Stimulated activated CD8-positive, alpha-beta memory T cell treated with anti-CD3 and anti-CD28 coated beads, Interleukin-15, amount 100 ng/mL, for 24 hours (primary cell): Measurements from ENCODE around the gene BNC2.
"Not testable (repeated sequence)": the region's sequence is repeated elsewhere in the genome, so short reads cannot be mapped to it uniquely, and the experiment has no call there.

ENCODE experiments used
- DNase-seq: peaks from one replicate; pipeline ENCODE4 v3.0.0-alpha.2; 2020; ENCODE audit warnings: low read depth

Gene BNC2

DNA sequence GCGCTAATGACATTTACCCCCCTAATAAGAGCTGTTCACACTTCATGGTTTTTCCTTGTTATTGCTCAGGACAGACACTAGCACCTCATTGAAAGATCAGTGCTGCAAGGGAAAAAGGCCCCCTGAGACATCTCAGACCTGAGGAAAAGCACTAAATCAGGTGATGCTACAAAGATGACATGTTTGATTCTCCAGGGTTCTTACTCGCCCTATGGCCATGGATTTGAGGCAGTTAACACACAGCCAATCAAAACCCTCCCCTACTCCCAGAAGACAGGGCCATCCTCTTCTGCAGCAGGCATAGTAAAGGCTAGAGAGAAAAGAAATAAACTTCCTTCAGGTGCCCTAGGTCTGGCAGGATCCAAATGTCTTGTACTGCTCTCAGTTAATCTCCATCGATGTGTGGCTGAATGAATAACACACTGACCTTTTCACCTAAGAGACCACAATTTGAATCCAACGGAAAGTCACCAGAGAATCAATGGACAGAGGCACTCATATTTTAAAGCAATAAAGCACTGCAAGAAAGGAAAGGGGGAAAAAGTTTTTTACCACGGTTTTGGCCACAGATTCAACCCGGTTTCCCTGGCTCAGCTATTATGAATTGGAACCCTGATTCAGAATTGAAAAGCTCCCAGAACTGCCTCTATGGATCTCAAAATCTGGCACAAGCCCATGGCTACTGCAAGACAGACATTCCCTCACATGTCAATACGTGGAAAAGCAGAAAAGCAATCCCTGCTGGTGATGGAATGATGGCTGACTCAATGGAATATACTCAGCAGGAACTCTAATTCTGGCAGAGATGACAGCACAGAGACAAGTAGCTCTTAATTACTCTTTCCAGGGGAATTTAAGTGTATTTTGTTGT lies 329.5 kb downstream of the BNC2 start:
- no peak for DNase-seq

DNA sequence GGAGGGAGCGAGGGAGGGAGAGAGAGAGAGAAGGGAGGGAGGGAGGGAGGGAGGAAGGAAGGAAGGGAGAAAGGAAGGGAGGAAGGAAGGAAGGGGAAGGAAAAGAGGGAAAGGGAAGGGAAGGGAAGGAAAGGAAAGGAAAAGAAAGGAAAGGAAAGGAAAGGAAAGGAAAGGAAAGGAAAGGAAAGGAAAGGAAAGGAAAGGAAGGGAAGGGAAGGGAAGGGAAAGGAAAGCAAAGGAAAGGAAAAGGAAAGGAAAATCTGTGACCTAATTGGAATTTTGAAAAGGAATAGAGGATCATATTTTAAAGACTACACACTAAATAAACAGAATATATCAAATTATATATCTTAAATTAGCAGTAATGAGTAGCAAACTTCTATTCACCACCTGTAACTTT lies 330.8 kb downstream of the BNC2 start:
- DNase-seq: not testable (repeated sequence)

GRCh38 chr9:16535555-16535954 lies 334.9 kb downstream of the BNC2 start:
- DNase-seq: no peak

- no peak for DNase-seq
These were observed 337.6 kb downstream of the BNC2 start for GRCh38 chr9:16532681-16533450.

DNA sequence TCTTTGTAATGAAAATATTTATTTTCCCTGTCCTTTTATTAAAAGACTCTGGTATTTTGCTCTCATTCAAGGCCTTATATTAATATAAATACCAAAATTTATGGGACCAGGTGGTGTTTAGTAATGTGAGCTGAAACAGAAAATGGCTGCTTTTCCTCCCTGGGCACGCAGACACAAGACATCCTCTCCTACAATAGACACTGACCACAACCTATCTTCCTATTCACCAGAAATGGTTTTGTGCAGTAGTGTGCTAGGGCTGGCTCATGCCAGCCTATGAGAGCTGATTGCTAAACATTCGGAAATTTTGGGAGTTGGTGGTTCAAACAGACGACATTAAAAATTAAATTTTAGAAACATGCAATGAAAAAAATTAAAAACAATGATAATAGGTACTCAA lies 338.2 kb downstream of the BNC2 start:
- no peak for DNase-seq

DNA sequence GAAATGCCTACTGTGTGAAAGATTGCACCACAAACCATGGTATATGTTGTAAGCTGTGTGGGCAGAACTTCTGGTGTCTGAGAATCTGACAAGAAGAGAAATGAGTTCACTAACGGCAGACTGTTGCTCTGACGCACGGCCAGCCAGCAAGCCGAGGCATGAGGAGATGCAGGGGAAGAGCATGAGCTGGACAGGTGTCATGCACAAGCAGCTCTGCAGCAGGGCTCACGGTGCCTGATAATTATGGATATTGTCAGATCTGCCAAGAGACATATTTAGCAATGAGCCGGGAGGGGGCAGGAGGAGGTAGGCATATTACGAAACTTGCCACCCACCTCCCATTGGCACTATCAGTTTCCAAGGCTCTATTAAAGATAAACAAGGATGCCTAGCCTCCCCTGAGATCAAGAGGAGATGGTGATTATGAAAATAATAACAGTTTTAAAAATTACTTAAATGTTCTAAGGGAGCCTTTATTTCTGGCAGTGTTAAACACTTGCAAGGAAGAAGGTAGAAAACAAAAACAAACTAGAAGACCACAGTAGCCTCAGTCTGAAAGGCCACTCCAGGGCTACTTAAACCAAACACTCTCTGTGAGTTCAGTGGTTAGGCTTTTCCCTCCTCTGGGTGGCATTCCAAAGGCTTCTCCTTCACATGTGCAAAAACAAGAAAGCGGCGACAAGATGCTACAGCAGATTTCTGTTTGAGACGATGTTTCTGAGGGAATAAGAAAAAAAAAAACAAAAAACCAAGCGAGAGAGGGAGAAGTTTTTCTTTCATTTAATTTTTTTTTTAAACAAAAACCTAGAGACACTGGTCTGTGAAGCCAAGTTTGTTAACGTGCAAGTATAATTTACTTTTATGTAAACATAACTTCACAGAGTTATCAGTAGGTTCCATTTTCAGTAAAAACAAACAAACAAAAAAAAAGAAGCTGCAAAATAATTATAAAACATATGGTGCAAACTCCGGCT lies 339.5 kb downstream of the BNC2 start:
- DNase-seq: no peak

GRCh38 chr9:16527573-16527972 lies 342.9 kb downstream of the BNC2 start:
- DNase-seq: no peak

DNA sequence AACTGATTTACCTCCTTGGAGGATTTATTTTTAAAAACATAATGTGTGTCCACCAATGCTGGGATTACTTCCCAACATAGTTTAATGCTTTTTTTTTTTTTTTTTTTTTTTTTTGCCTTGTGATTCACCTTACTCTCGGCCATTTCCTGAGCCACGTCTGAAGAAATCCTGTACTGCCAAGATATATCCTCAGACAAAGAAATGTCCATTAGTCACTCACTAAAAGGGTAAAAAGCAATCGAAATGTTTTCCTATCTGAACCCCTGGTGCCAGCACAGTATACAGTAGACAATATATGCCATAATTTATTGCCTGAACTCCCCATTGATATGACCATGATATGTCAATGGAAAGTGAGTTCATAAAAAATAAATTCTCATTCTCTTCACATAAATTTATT lies 344.1 kb downstream of the BNC2 start:
- DNase-seq: no peak

- no peak for DNase-seq
These were observed 345.6 kb downstream of the BNC2 start for GRCh38 chr9:16524823-16525222.

DNA sequence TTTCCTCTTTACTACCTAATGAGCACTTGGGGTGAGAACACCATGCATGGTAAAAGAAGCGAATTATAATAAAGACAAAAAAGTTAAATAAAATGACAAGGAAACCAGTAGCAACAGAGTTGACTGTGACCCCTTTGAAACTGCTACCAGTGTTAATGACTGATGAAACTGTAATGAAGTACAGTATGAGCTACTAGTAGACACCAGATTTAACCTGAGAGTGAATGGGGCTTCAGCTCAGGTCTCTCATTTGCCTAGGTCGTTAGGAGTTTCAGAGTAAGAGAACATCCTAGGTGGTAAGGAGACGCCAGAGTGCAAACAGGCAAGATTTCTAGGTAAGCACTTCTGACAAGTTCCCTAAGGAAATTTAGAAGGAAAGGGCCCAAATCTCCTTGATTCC lies 346.4 kb downstream of the BNC2 start:
- no peak for DNase-seq

GRCh38 chr9:16521868-16522411 lies 348.5 kb downstream of the BNC2 start:
- DNase-seq: no peak

GRCh38 chr9:16519001-16519400 lies 351.5 kb downstream of the BNC2 start:
- no peak for DNase-seq

DNA sequence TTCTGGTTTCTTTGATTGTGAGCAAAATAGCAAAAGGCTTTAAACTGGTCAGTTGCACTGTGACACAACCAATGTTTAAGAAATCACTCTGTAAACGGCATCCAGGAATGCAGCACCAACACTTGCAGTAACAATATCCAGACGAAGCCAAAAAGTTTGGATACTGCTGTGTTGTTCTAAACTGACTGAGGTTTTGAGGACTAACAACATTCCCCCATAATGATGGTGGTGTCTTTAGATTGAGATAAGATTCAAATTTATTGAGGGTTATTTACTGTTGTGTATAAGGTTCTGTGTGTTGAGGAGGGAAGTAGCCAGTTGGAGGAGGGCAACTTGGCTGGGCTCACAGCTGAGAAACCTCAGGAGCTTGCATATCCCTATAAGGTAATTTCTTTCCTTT lies 353.6 kb downstream of the BNC2 start:
- no peak for DNase-seq

DNA sequence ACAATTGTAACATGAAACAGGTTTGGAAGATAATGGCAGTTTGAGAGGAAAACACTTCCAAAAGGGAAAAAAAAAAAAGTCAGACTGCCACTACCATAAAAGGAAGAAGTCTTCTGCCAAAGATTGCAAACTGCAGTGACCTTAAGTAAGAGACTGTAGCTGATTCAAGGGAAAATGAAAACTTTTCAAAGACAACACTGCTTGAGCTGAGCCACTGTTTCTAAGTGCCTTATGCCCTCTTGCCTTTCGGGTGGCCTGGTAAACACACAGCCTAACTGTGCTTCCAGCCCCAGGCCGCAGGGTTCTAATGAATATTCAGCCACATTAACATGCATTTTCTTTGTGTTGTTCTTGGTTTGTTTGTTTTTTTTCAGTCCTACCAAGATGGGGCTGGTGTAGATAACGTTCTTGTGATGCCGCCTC lies 354.6 kb downstream of the BNC2 start:
- no peak for DNase-seq

DNA sequence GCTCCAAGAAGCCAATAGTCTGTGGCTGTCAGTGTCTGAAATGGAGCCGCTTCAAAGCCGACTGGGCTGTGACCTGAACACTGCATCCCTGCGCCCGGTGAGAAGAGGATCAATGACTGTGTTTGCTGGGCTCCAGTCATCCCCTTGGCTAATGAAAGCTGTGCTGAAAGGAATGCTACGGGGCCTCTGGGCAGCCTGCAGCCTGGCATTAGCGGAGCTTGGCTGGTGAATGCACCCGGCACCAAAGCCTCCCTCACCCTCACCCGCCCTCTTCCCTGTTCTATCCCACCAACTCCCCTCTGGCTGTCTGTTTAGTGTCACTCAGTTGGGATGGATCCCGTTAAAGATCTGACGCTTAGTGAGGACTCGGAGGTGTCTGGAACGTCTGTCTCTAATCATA lies 355.3 kb downstream of the BNC2 start:
- no peak for DNase-seq

- no peak for DNase-seq
These were observed 356.3 kb downstream of the BNC2 start for GRCh38 chr9:16514131-16514530.

GRCh38 chr9:16512281-16512680 lies 358.2 kb downstream of the BNC2 start:
- no peak for DNase-seq

GRCh38 chr9:16510482-16510881 lies 360.0 kb downstream of the BNC2 start:
- DNase-seq: no peak

- DNase-seq: no peak
These were observed 360.5 kb downstream of the BNC2 start for GRCh38 chr9:16509997-16510396.

- no peak for DNase-seq
These were observed 365.3 kb downstream of the BNC2 start for GRCh38 chr9:16505199-16505598.

- DNase-seq: no peak
These were observed 368.7 kb downstream of the BNC2 start for GRCh38 chr9:16501726-16502125.

GRCh38 chr9:16501141-16501540 lies 369.3 kb downstream of the BNC2 start:
- DNase-seq: no peak
